Calu3 (cell line): ENCODE measurements around the gene SMIM35. TPM values are rescaled to one million over a fixed set of nuclear protein-coding genes. Genes with fewer than 3 reads are reported as not detected.

Source experiments
- BruUV-seq: library from RNA; stranded (reverse); fragments of 400-500 nt; replicated peaks from 2 replicates; lab custom pipeline; 2021; lab: Mats Ljungman, UMichigan
- CTCF ChIA-PET: fragments of 300-600 bp; sonication (Branson Sonifier 250); formaldehyde crosslinking; loops from one replicate; lab custom pipeline; 2022; ENCODE audit warnings: antibody characterized with exemption; lab: Charles Lee
- DNase-seq: peaks from one replicate; pipeline ENCODE4 v3.0.0; 2022
- H3K27ac Mint-ChIP-seq: one replicate; pipeline ENCODE4 v1.8.0; 2022; ENCODE audit warnings: mixed read lengths; ENCODE audit not compliant: unreplicated experiment
- H3K27me3 Mint-ChIP-seq: one replicate; pipeline ENCODE4 v1.8.0; 2022; ENCODE audit warnings: mixed read lengths; ENCODE audit not compliant: unreplicated experiment
- H3K36me3 Mint-ChIP-seq: one replicate; pipeline ENCODE4 v1.8.0; 2022; ENCODE audit warnings: mild to moderate bottlenecking, moderate library complexity, mixed read lengths; ENCODE audit not compliant: insufficient read depth, unreplicated experiment
- H3K4me1 Mint-ChIP-seq: one replicate; pipeline ENCODE4 v1.8.0; 2022; ENCODE audit warnings: mild to moderate bottlenecking, low read depth, mixed read lengths; ENCODE audit not compliant: unreplicated experiment
- H3K4me3 Mint-ChIP-seq: one replicate; pipeline ENCODE4 v1.8.0; 2022; ENCODE audit warnings: mild to moderate bottlenecking, low read depth, moderate library complexity, mixed read lengths; ENCODE audit not compliant: unreplicated experiment
- H3K9me3 Mint-ChIP-seq: one replicate; pipeline ENCODE4 v1.8.0; 2022; ENCODE audit warnings: low read depth, mixed read lengths; ENCODE audit not compliant: unreplicated experiment
- CTCF ChIP-seq: fragments of 200-600 bp; IDR thresholded peaks from one replicate; pipeline ENCODE4 v1.8.0; 2022; ENCODE audit warnings: antibody characterized with exemption; ENCODE audit not compliant: unreplicated experiment
- intact Hi-C: fragments of 100-400 bp; cut with micrococcal nuclease; formaldehyde crosslinking; loops from one replicate; pipeline ENCODE4 v1.10.0; 2022; ENCODE audit not compliant: unreplicated experiment
- total RNA-seq: library from RNA; stranded (reverse); gene quantifications from 2 replicates; pipeline ENCODE4 v1.2.3, GENCODE V29; 2022

SMIM35 gene
- total RNA-seq, 1 experiment from 2014 or later = not detected

- CTCF ChIA-PET = no interaction called here
- no peak for DNase-seq
Measured at GRCh38 chr11:117997823-117998579, 88.8 kb downstream of the SMIM35 start.

GRCh38 chr11:117997406-117997805, 89.4 kb downstream of the SMIM35 start:
- DNase-seq = no peak
- Mint-ChIP-seq H3K4me3 (no peak overlapping the region), H3K27me3 (no peaks in the 10 kb centered on the region), H3K36me3 (no peaks in the 10 kb centered on the region), H3K9me3 (no peaks in the 10 kb centered on the region), H3K4me1 (no peaks in the 10 kb centered on the region), H3K27ac (no peak overlapping the region)
- CTCF ChIA-PET = no interaction called here
- intact Hi-C loops = no loop called here
- TF ChIP-seq CTCF = no peak
- no TSS peak for BruUV-seq

More at GRCh38 chr11:117997823-117998579, 88.8 kb downstream of the SMIM35 start:
- intact Hi-C loops = no loop called here
- Mint-ChIP-seq H3K27ac (no peak overlapping the region), H3K4me1 (no peaks in the 10 kb centered on the region), H3K27me3 (no peaks in the 10 kb centered on the region), H3K4me3 (no peak overlapping the region), H3K9me3 (no peaks in the 10 kb centered on the region), H3K36me3 (no peaks in the 10 kb centered on the region)
- no peak for TF ChIP-seq CTCF
- no TSS peak for BruUV-seq

- intact Hi-C loops = no loop called here
- Mint-ChIP-seq H3K9me3 (no peaks in the 10 kb centered on the region), H3K4me3 (no peak overlapping the region), H3K27me3 (no peaks in the 10 kb centered on the region), H3K4me1 (no peaks in the 10 kb centered on the region), H3K36me3 (no peaks in the 10 kb centered on the region), H3K27ac (no peak overlapping the region)
- CTCF ChIA-PET = interaction anchor here (0.6 kb wide), 2 partner anchors 543 to 1037 kb away, joined by 6 read pairs; no protein-coding TSS in a partner anchor
- no TSS peak for BruUV-seq
- DNase-seq = no peak
- TF ChIP-seq CTCF = no peak
Measured at GRCh38 chr11:117996058-117996457, 90.7 kb downstream of the SMIM35 start.

- TF ChIP-seq CTCF = no peak
- CTCF ChIA-PET = interaction anchor here (0.6 kb wide), 2 partner anchors 542 to 1038 kb away, joined by 6 read pairs; no protein-coding TSS in a partner anchor
Measured at GRCh38 chr11:117995472-117995871, 91.3 kb downstream of the SMIM35 start.

More at GRCh38 chr11:117995472-117995871, 91.3 kb downstream of the SMIM35 start:
- DNase-seq = no peak
- no peaks in the 10 kb centered on the region for H3K4me1 Mint-ChIP-seq
- no peaks in the 10 kb centered on the region for H3K36me3 Mint-ChIP-seq
- no peaks in the 10 kb centered on the region for H3K9me3 Mint-ChIP-seq
- H3K27ac Mint-ChIP-seq = no peak overlapping the region
- BruUV-seq = no TSS peak
- intact Hi-C loops = no loop called here
- no peak overlapping the region for H3K4me3 Mint-ChIP-seq
- H3K27me3 Mint-ChIP-seq = no peaks in the 10 kb centered on the region
